Peyer's patch (tissue), 4 donors: Measurements from ENCODE around the gene PIEZO1. TPM values are rescaled to one million over a fixed set of nuclear protein-coding genes. Genes with fewer than 3 reads are reported as not detected.
"Not testable (repeated sequence)": the region's sequence is repeated elsewhere in the genome, so short reads cannot be mapped to it uniquely, and the experiment has no call there.

ENCODE experiments used
- DNase-seq, 3 donors: peaks; one replicate each; pipeline ENCODE4 v3.0.0-alpha.2; 2017 to 2019
- H3K27ac ChIP-seq, 4 donors: fragments of 200-600 bp; sonication (generic); one replicate each; pipeline ENCODE4 v1.5.1; 2016 to 2019
- H3K27me3 ChIP-seq, 2 donors: fragments of 200-600 bp; sonication (generic); one replicate each; pipeline ENCODE4 v1.5.1; 2019
- H3K36me3 ChIP-seq, 3 donors: fragments of 200-600 bp; sonication (generic); one replicate each; pipeline ENCODE4 v1.5.1; 2016 to 2019
- H3K4me1 ChIP-seq, 4 donors: fragments of 200-600 bp; sonication (generic); one replicate each; pipeline ENCODE4 v1.5.1; 2016 to 2019
- H3K4me3 ChIP-seq, 4 donors: fragments of 200-600 bp; sonication (generic); 1 replicate in 3 of 4; 2 replicates in 1 of 4; pipeline ENCODE4 v1.5.1; 2016 to 2019; ENCODE audit warnings: mild to moderate bottlenecking in 1 of 4
- H3K9me3 ChIP-seq, 4 donors: fragments of 200-600 bp; sonication (generic); one replicate each; pipeline ENCODE4 v1.5.1; 2016 to 2019; ENCODE audit warnings: mild to moderate bottlenecking in 1 of 4
- POLR2A ChIP-seq, 2 donors: fragments of 450-650 bp; IDR thresholded peaks; one replicate each; pipeline ENCODE4 v1.5.1; 2017; ENCODE audit warnings: antibody characterized with exemption in 2 of 2, mild to moderate bottlenecking in 2 of 2, moderate library complexity in 2 of 2
- total RNA-seq, 4 donors: library from RNA; depleted of rRNA; stranded (reverse); fragments of >200 nt; gene quantifications; one replicate each; pipeline ENCODE4 v1.1.0, GENCODE V29; 2016
- TF ChIP-seq, protein P1 (sequence below), 6 experiments: fragments of 450-650 bp in 4 of 6; fragments of 200-600 bp in 2 of 6; sonication (generic) in 1 of 6; IDR thresholded peaks; one replicate each; pipeline ENCODE4 v1.5.1; 2017 to 2019; ENCODE audit warnings: antibody characterized with exemption in 6 of 6, mild to moderate bottlenecking in 3 of 6, moderate library complexity in 1 of 6

Gene PIEZO1
- total RNA-seq, 4 donors from 2014 or later = 76.9 to 218 (median 183) TPM

DNA sequence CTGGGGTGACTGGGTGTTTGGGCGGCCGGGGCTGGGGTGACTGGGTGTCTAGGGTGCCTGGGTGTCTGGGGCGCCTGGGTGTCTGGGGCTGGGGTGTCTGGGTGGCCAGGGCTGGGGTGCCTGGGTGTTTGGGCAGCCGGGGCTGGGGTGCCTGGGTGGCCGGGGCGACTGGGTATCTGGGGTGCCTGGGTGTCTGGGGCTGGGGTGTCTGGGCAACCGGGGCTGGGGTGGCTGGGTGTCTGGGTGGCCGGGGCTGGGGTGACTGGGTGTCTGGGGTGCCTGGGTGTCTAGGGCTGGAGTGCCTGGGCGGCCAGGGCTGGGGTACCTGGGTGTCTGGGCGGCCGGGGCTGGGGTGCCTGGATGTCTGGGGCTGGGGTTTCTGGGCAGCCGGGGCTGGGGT lies 40.1 kb upstream of the PIEZO1 start:
- DNase-seq = no peak
- peak overlapping the region in 1 of 4 donors; percentile 62 for H3K27ac ChIP-seq
- H3K4me1 ChIP-seq = peaks cover 0 to 9% (median 2%) of the 10 kb centered on the region in 4 donors
- H3K9me3 ChIP-seq = no peaks in the 10 kb centered on the region
- TF ChIP-seq, protein P1, sequence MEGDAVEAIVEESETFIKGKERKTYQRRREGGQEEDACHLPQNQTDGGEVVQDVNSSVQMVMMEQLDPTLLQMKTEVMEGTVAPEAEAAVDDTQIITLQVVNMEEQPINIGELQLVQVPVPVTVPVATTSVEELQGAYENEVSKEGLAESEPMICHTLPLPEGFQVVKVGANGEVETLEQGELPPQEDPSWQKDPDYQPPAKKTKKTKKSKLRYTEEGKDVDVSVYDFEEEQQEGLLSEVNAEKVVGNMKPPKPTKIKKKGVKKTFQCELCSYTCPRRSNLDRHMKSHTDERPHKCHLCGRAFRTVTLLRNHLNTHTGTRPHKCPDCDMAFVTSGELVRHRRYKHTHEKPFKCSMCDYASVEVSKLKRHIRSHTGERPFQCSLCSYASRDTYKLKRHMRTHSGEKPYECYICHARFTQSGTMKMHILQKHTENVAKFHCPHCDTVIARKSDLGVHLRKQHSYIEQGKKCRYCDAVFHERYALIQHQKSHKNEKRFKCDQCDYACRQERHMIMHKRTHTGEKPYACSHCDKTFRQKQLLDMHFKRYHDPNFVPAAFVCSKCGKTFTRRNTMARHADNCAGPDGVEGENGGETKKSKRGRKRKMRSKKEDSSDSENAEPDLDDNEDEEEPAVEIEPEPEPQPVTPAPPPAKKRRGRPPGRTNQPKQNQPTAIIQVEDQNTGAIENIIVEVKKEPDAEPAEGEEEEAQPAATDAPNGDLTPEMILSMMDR (IDR thresholded peaks at IDR 0.05) = no peak
- no peak for TF ChIP-seq POLR2A (IDR thresholded peaks at IDR 0.05)
- H3K27me3 ChIP-seq = no peaks in the 10 kb centered on the region
- peaks cover 0 to 58% (median 0%) of the 10 kb centered on the region in 3 donors for H3K36me3 ChIP-seq
- no peak overlapping the region for H3K4me3 ChIP-seq

- Histone ChIP-seq H3K27ac (no peak overlapping the region), H3K36me3 (peaks cover 0 to 55% (median 0%) of the 10 kb centered on the region in 3 donors), H3K4me3 (no peak overlapping the region), H3K27me3 (no peaks in the 10 kb centered on the region), H3K4me1 (peaks cover 0 to 9% (median 2%) of the 10 kb centered on the region in 4 donors), H3K9me3 (no peaks in the 10 kb centered on the region)
- no peak for TF ChIP-seq POLR2A (IDR thresholded peaks at IDR 0.05)
- TF ChIP-seq, protein P1 (IDR thresholded peaks at IDR 0.05) = no peak
- DNase-seq = no peak
Observed at GRCh38 chr16:88824256-88825077, 39.4 kb upstream of the PIEZO1 start.

DNA sequence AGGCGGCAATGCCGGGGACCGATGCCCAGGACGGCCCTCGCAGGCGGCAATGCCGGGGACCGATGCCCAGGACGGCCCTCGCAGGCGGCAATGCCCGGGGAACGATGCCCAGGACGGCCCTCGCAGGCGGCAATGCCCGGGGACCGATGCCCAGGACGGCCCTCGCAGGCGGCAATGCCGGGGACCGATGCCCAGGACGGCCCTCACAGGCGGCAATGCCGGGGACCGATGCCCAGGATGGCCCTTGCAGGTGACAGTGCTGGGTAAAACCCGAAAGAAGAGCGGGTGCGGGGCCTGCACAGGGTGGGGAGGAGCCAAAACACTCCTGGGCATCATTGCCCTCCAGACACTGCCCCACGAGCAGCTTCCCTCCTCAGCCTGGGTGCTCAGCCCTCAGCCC lies 38.6 kb upstream of the PIEZO1 start:
- H3K27me3 ChIP-seq, DNase-seq, H3K4me1 ChIP-seq, H3K4me3 ChIP-seq, H3K27ac ChIP-seq, H3K9me3 ChIP-seq: not testable (repeated sequence)
- H3K36me3 ChIP-seq = peaks cover 0 to 47% (median 0%) of the 10 kb centered on the region in 3 donors

DNA sequence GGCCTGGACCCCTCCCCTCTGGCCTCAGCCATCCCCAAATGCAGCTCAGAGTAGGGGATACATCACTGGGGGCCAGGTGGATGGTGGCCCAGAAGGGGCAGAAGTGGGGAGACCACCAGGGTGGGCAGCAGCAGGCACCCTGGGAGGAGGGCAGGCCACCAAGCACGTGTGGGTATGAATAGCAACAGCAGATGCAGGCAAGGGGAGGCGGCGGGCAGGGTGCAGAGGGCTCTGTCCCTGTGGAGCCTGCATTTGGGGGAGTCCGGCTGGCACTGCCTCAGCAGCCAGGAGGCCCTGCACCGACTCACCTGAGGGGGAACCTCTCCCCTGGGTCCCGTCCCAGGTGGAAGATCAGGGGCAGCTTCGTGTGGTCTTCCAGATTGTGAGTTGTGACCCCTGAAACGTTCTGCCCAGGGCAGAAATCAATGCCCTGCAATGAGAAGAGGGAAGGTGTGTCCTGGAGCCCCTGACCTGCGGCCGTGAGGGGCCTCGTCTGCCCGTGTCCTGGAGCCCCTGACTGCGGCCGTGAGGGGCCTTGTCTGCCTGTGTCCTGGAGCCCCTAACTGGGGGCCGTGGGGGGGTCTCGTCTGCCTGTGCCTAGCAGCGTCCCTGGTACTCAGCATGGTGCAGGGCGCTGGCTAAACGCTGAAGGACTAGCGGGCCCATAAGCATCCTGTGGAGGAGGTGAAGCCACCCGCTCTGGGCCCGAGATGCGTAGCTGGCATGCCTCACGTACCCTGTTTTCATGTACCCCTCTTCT lies 37.4 kb upstream of the PIEZO1 start:
- H3K36me3 ChIP-seq = peaks cover 0 to 38% (median 0%) of the 10 kb centered on the region in 3 donors
- H3K27ac ChIP-seq = no peak overlapping the region

GRCh38 chr16:88821168-88821850 lies 36.3 kb upstream of the PIEZO1 start:
- DNase-seq = no peak
- H3K4me3 ChIP-seq = no peak overlapping the region
- H3K27me3 ChIP-seq = no peaks in the 10 kb centered on the region
- TF ChIP-seq, protein P1 (IDR thresholded peaks at IDR 0.05) = no peak
- TF ChIP-seq POLR2A (IDR thresholded peaks at IDR 0.05) = no peak
- H3K27ac ChIP-seq = no peak overlapping the region
- no peaks in the 10 kb centered on the region for H3K9me3 ChIP-seq
- peaks cover 0 to 4% (median under 1%) of the 10 kb centered on the region in 4 donors for H3K4me1 ChIP-seq
- H3K36me3 ChIP-seq = peaks cover 0 to 29% (median 0%) of the 10 kb centered on the region in 3 donors

More for the DNA sequence above, 37.4 kb upstream of the PIEZO1 start:
- Histone ChIP-seq H3K4me3 (no peak overlapping the region), H3K27me3 (no peaks in the 10 kb centered on the region), H3K9me3 (no peaks in the 10 kb centered on the region), H3K4me1 (peaks cover 0 to 9% (median 2%) of the 10 kb centered on the region in 4 donors)
- no peak for DNase-seq
- TF ChIP-seq POLR2A (IDR thresholded peaks at IDR 0.05) = no peak
- TF ChIP-seq, protein P1 (IDR thresholded peaks at IDR 0.05) = no peak
